ENCODE results near the gene GSG1.
A peak's percentile ranks its signal among the peaks of the same experiment; 100 is the strongest.

The GSG1 gene

GRCh38 chr12:13119826-13120225, 16.4 kb upstream of the GSG1 start:
- no peak for DNase-seq

GRCh38 chr12:13117029-13117428, 13.6 kb upstream of the GSG1 start:
- no peak for DNase-seq

- no peak for DNase-seq
These were observed 12.8 kb upstream of the GSG1 start for GRCh38 chr12:13116259-13116658.

GRCh38 chr12:13114251-13115052, 11.0 kb upstream of the GSG1 start:
- no peak for DNase-seq

- no peak for DNase-seq
These were observed 9.5 kb upstream of the GSG1 start for GRCh38 chr12:13112968-13113367.

GRCh38 chr12:13106666-13107065, 3.2 kb upstream of the GSG1 start:
- DNase-seq, result no peak

GRCh38 chr12:13105781-13106180, 2.3 kb upstream of the GSG1 start:
- DNase-seq, result no peak

- DNase-seq, result no peak
These were observed 942 bp upstream of the GSG1 start for GRCh38 chr12:13104409-13104808.

GRCh38 chr12:13102461-13103195, 839 bp downstream of the GSG1 start:
- no peak for DNase-seq

- DNase-seq, result no peak
These were observed 1.6 kb downstream of the GSG1 start for GRCh38 chr12:13101821-13102375.

GRCh38 chr12:13100882-13101769, 2.3 kb downstream of the GSG1 start:
- DNase-seq, result peak; percentile 87 to 92

GRCh38 chr12:13100605-13100881, 2.9 kb downstream of the GSG1 start:
- peak in 1 of 2 experiments; percentile 47 for DNase-seq

GRCh38 chr12:13099844-13100604, 3.4 kb downstream of the GSG1 start:
- DNase-seq, result no peak

GRCh38 chr12:13099066-13099843, 4.2 kb downstream of the GSG1 start:
- no peak for DNase-seq

GRCh38 chr12:13097491-13098011, 5.9 kb downstream of the GSG1 start:
- DNase-seq, result no peak

GRCh38 chr12:13095266-13095995, 8.0 kb downstream of the GSG1 start:
- no peak for DNase-seq

GRCh38 chr12:13094367-13094766, 9.1 kb downstream of the GSG1 start:
- no peak for DNase-seq

- DNase-seq, result no peak
These were observed 9.6 kb downstream of the GSG1 start for GRCh38 chr12:13093848-13094220.

GRCh38 chr12:13093191-13093847, 10.1 kb downstream of the GSG1 start:
- DNase-seq, result no peak

- no peak for DNase-seq
These were observed 11.6 kb downstream of the GSG1 start for GRCh38 chr12:13091832-13092231.
